CD14-positive monocyte (primary cell): ENCODE data around the gene NTRK1. TPM values are rescaled to one million over a fixed set of nuclear protein-coding genes. Genes with fewer than 3 reads are reported as not detected.

ENCODE experiments used
- DNase-seq, 3 donors: peaks; one replicate each; pipeline ENCODE4 v3.0.0-alpha.2; 2011 to 2022
- H2AFZ ChIP-seq: 2 replicates; pipeline ENCODE4 v1.6.0; 2012; ENCODE audit warnings: mild to moderate bottlenecking, low read depth, low read length, inconsistent platforms; ENCODE audit not compliant: insufficient read depth, poor library complexity, severe bottlenecking
- H3K27ac ChIP-seq, 2 donors: 1 replicate in 1 of 2; 2 replicates in 1 of 2; pipeline ENCODE4 v1.5.1; 2012 to 2013; ENCODE audit warnings: low read length in 2 of 2, control low read depth in 1 of 2, inconsistent platforms in 1 of 2, low read depth in 1 of 2, mild to moderate bottlenecking in 1 of 2
- H3K27me3 ChIP-seq, 2 donors: one replicate each; pipeline versions ENCODE4 v1.6.0 to v1.6.1; 2011 to 2013; ENCODE audit warnings: low read length in 2 of 2; ENCODE audit not compliant: control insufficient read depth in 2 of 2, insufficient read depth in 2 of 2
- H3K36me3 ChIP-seq, 2 donors: replicated peaks in 1 of 2; 1 replicate in 1 of 2; 2 replicates in 1 of 2; pipeline versions ENCODE4 v1.5.1 to v1.6.1; 2012 to 2013; ENCODE audit warnings: low read length in 2 of 2, control low read depth in 1 of 2, inconsistent platforms in 1 of 2, mild to moderate bottlenecking in 1 of 2; ENCODE audit not compliant: insufficient read depth in 2 of 2, control insufficient read depth in 1 of 2
- H3K4me1 ChIP-seq, 2 donors: 1 replicate in 1 of 2; 2 replicates in 1 of 2; pipeline versions ENCODE4 v1.5.1 to v1.6.1; 2012 to 2013; ENCODE audit warnings: low read length in 2 of 2, control low read depth in 1 of 2, inconsistent platforms in 1 of 2, mild to moderate bottlenecking in 1 of 2, moderate library complexity in 1 of 2; ENCODE audit not compliant: insufficient read depth in 2 of 2, control insufficient read depth in 1 of 2
- H3K4me2 ChIP-seq: replicated peaks from 2 replicates; pipeline ENCODE3; 2012; ENCODE audit warnings: low read length, moderate library complexity, mild to moderate bottlenecking; ENCODE audit not compliant: poor library complexity, severe bottlenecking; ENCODE audit errors: extremely low read depth
- H3K4me3 ChIP-seq, 3 experiments: fragments of 200-600 bp in 1 of 3; sonication (generic) in 1 of 3; replicated peaks in 1 of 3; 1 replicate in 2 of 3; 2 replicates in 1 of 3; pipeline ENCODE4 v1.5.1; 2011 to 2013; ENCODE audit warnings: low read length in 3 of 3, mild to moderate bottlenecking in 3 of 3, control low read depth in 2 of 3, low read depth in 2 of 3, inconsistent platforms in 1 of 3, moderate library complexity in 1 of 3
- H3K79me2 ChIP-seq: 2 replicates; pipeline ENCODE4 v1.6.0; 2012; ENCODE audit warnings: mild to moderate bottlenecking, control low read depth, inconsistent platforms, low read length, moderate library complexity; ENCODE audit not compliant: insufficient read depth
- H3K9ac ChIP-seq: 2 replicates; pipeline ENCODE4 v1.6.0; 2017; ENCODE audit warnings: low read length, mild to moderate bottlenecking; ENCODE audit not compliant: insufficient read depth, poor library complexity, severe bottlenecking
- H3K9me3 ChIP-seq, 2 donors: replicated peaks in 1 of 2; 1 replicate in 1 of 2; 2 replicates in 1 of 2; pipeline versions ENCODE4 v1.5.1 to v1.6.1; 2012 to 2013; ENCODE audit warnings: low read length in 2 of 2, control low read depth in 1 of 2; ENCODE audit not compliant: control insufficient read depth in 1 of 2, insufficient read depth in 1 of 2
- H4K20me1 ChIP-seq: 2 replicates; pipeline ENCODE4 v1.6.0; 2012; ENCODE audit warnings: mild to moderate bottlenecking, low read length, control low read depth, moderate library complexity; ENCODE audit not compliant: insufficient read depth
- H3K27ac Mint-ChIP-seq, 7 donors: one replicate each; pipeline ENCODE4 v1.8.0; 2020; ENCODE audit warnings: mild to moderate bottlenecking in 7 of 7, mixed read lengths in 7 of 7, moderate library complexity in 6 of 7, inconsistent platforms in 2 of 7
- H3K27me3 Mint-ChIP-seq, 3 donors: one replicate each; pipeline ENCODE4 v1.8.0; 2021 to 2022; ENCODE audit warnings: low read depth in 3 of 3, mild to moderate bottlenecking in 3 of 3, mixed read lengths in 3 of 3, moderate library complexity in 3 of 3, inconsistent platforms in 1 of 3
- H3K36me3 Mint-ChIP-seq, 2 donors: one replicate each; pipeline ENCODE4 v1.8.0; 2020; ENCODE audit warnings: mixed read lengths in 2 of 2, inconsistent platforms in 1 of 2, mild to moderate bottlenecking in 1 of 2
- H3K4me1 Mint-ChIP-seq: one replicate; pipeline ENCODE4 v1.8.0; 2020; ENCODE audit warnings: mild to moderate bottlenecking, mixed read lengths
- H3K4me3 Mint-ChIP-seq, 2 donors: one replicate each; pipeline ENCODE4 v1.8.0; 2020; ENCODE audit warnings: mild to moderate bottlenecking in 2 of 2, mixed read lengths in 2 of 2, moderate library complexity in 1 of 2
- H3K9me3 Mint-ChIP-seq, 7 donors: one replicate each; pipeline ENCODE4 v1.8.0; 2020 to 2022; ENCODE audit warnings: mixed read lengths in 7 of 7, mild to moderate bottlenecking in 6 of 7, moderate library complexity in 6 of 7, inconsistent platforms in 2 of 7
- WGBS: methylation state at CpG from one replicate; pipeline ENCODE4 v1.1.5; 2013; ENCODE audit warnings: missing lambda C conversion rate; ENCODE audit not compliant: insufficient coverage; 5-methylcytosine and 5-hydroxymethylcytosine counted together
- intact Hi-C, 2 donors: fragments of 100-400 bp; cut with micrococcal nuclease; formaldehyde crosslinking; loops; one replicate each; pipeline versions ENCODE4 v1.15.0 to v1.15.1; 2023
- polyA plus RNA-seq, 3 donors: library from polyadenylated mRNA; depleted of rRNA in 1 of 3; unstranded in 2 of 3; stranded (reverse) in 1 of 3; fragments of 300-500 nt in 2 of 3; fragments of >200 nt in 1 of 3; fragmentation: Illumina TruSeq in 2 of 3; gene quantifications; 1 replicate in 2 of 3; 2 replicates in 1 of 3; pipeline ENCODE4 v1.2.3, GENCODE V29; 2012 to 2021
- TF ChIP-seq, protein P1 (sequence below): fragments of 200-600 bp; IDR thresholded peaks from one replicate; pipeline ENCODE4 v1.8.0; 2022; ENCODE audit warnings: antibody characterized with exemption, mild to moderate bottlenecking

NTRK1 gene
- polyA plus RNA-seq, 3 donors: 0.03 TPM; not detected in 2

DNA sequence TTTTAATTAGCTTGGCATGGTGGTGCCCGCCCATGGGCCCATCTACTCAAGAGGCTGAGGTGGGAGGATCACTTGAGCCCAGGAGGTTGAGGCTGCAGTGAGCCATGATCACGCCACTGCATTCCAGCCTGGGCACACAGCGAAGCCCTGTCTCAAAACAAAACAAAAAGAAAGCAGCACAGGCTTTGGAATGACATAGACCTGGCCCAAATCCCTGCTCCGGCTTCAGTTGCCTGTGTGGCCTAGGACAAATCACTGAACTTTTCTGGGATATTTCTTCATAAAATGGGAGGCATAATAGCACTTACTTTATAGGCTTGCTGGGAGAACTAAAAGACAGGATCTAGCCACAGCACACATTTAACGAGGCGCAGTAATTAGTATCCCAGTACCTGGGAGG lies 35.3 kb downstream of the NTRK1 start:
- Histone ChIP-seq H3K27ac (no peak overlapping the region), H3K36me3 (no peaks in the 10 kb centered on the region), H3K4me2 (no peak overlapping the region), H3K79me2 (no peaks in the 10 kb centered on the region), H3K4me1 (peaks cover 28 to 33% of the 10 kb centered on the region in 2 donors), H4K20me1 (no peaks in the 10 kb centered on the region), H3K4me3 (no peak overlapping the region), H3K9ac (no peak overlapping the region), H3K9me3 (no peaks in the 10 kb centered on the region), H3K27me3 (peaks cover 20 to 41% of the 10 kb centered on the region in 2 donors), H2AFZ (no peak overlapping the region)
- Mint-ChIP-seq H3K9me3 (peaks cover 0 to 9% (median 5%) of the 10 kb centered on the region in 7 donors), H3K27ac (no peak overlapping the region), H3K36me3 (peaks cover 0 to 10% of the 10 kb centered on the region in 2 donors), H3K4me1 (peaks cover 30% of the 10 kb centered on the region), H3K4me3 (peak overlapping the region in 1 of 2 donors; percentile 23), H3K27me3 (peaks cover 42 to 59% (median 50%) of the 10 kb centered on the region in 3 donors)
- intact Hi-C loops: loop anchor here in 1 of 2 donors (10.0 kb wide), 1 partner anchor 81 kb away; the partner anchor contains the start of gene SH2D2A
- 100% methylated on average over 2 of the region's 6 CpGs for WGBS
- TF ChIP-seq, protein P1, sequence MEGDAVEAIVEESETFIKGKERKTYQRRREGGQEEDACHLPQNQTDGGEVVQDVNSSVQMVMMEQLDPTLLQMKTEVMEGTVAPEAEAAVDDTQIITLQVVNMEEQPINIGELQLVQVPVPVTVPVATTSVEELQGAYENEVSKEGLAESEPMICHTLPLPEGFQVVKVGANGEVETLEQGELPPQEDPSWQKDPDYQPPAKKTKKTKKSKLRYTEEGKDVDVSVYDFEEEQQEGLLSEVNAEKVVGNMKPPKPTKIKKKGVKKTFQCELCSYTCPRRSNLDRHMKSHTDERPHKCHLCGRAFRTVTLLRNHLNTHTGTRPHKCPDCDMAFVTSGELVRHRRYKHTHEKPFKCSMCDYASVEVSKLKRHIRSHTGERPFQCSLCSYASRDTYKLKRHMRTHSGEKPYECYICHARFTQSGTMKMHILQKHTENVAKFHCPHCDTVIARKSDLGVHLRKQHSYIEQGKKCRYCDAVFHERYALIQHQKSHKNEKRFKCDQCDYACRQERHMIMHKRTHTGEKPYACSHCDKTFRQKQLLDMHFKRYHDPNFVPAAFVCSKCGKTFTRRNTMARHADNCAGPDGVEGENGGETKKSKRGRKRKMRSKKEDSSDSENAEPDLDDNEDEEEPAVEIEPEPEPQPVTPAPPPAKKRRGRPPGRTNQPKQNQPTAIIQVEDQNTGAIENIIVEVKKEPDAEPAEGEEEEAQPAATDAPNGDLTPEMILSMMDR: no peak
- DNase-seq: no peak

DNA sequence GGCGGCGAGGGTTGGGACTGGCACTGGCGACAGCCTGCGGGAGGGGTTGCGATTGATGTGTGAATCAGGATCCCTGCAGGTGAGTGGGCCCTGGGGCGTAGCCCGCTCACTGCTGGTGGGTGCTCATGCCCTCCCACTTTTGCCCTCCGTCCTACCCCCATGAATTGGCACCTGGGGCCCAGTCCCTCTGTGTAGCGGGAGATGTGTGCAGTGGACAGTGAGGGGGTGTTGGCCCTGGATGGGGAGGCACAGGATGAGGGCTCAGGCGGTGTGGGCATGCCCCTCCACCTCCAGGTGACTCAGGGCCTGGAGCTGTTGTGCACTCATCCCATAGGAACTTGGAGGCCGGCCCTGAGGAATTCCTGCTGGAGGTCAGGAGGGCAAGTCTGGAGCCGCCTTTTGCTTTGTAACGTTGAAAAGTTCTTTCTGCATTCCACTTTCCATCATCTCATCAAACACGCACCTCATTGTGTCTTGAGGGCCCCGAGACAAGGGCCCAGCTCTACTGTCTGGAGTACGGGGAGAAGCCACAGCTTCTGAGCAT lies 35.9 kb downstream of the NTRK1 start:
- WGBS: 95% methylated on average over 11 of the region's 16 CpGs
- no peak overlapping the region for H3K27ac ChIP-seq
- H3K4me1 ChIP-seq: peaks cover 28 to 32% of the 10 kb centered on the region in 2 donors
- H3K79me2 ChIP-seq: no peaks in the 10 kb centered on the region
- no peak overlapping the region for H3K4me3 ChIP-seq
- no peak overlapping the region for H3K27ac Mint-ChIP-seq
- H3K36me3 ChIP-seq: no peaks in the 10 kb centered on the region
- no peak overlapping the region for H3K4me2 ChIP-seq
- no peaks in the 10 kb centered on the region for H3K9me3 ChIP-seq
- H3K4me3 Mint-ChIP-seq: peak overlapping the region in 1 of 2 donors; percentile 42
- no peak overlapping the region for H3K9ac ChIP-seq
- TF ChIP-seq, protein P1: no peak
- H3K9me3 Mint-ChIP-seq: peaks cover 0 to 9% (median 5%) of the 10 kb centered on the region in 7 donors
- H4K20me1 ChIP-seq: no peaks in the 10 kb centered on the region
- intact Hi-C loops: loop anchor here in 1 of 2 donors (10.0 kb wide), 1 partner anchor 82 kb away; the partner anchor contains the start of gene SH2D2A
- H3K4me1 Mint-ChIP-seq: peaks cover 30% of the 10 kb centered on the region
- peaks cover 0 to 7% of the 10 kb centered on the region in 2 donors for H3K36me3 Mint-ChIP-seq
- peaks cover 17 to 35% of the 10 kb centered on the region in 2 donors for H3K27me3 ChIP-seq
- H2AFZ ChIP-seq: no peak overlapping the region
- DNase-seq: no peak
- H3K27me3 Mint-ChIP-seq: peaks cover 37 to 53% (median 47%) of the 10 kb centered on the region in 3 donors
